Gastroesophageal sphincter (tissue), 3 donors: ENCODE data around the gene MAN1A1.

Experiments
- CTCF ChIP-seq, 4 experiments: fragments of 200-600 bp in 2 of 4; fragments of 450-650 bp in 2 of 4; sonication (generic) in 1 of 4; IDR thresholded peaks; one replicate each; pipeline ENCODE4 v1.5.1; 2017 to 2019; ENCODE audit warnings: antibody characterized with exemption in 4 of 4, mild to moderate bottlenecking in 2 of 4, moderate library complexity in 2 of 4
- POLR2A ChIP-seq, 2 donors: fragments of 450-650 bp; IDR thresholded peaks; one replicate each; pipeline ENCODE4 v1.6.1; 2017; ENCODE audit warnings: antibody characterized with exemption in 2 of 2, mild to moderate bottlenecking in 2 of 2, moderate library complexity in 1 of 2
- POLR2AphosphoS5 ChIP-seq: sonication (generic); formaldehyde crosslinking; IDR thresholded peaks from one replicate; pipeline ENCODE4 v1.6.1; 2017; ENCODE audit warnings: antibody characterized with exemption

GRCh38 chr6:119250036-119250435 is 99.5 kb downstream of the MAN1A1 start:
- TF ChIP-seq POLR2A (IDR thresholded peaks at IDR 0.05): no peak
- no peak for TF ChIP-seq CTCF (IDR thresholded peaks at IDR 0.05)
- no peak for TF ChIP-seq POLR2AphosphoS5
